ENCODE measurements around the gene ATG10.

DNA sequence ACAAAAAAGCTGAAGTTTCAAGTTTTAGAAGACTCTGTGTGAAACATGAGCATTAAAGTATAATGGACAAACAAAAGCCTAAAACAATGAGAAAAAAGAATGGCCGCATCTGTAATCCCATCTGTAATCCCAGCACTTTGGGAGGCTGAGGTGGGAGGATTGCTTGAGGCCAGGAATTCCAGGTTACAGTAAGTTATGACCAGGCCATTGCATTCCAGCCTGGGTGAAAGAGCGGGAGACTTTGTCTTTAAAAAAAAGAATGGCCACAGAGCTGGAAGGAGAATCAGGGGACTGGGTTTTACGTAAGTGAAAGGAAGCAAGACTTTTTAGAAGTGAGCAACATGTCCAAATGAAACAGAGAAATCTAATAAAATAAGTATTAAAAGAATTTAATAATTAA is 2.6 kb upstream of the ATG10 start:
- TF ChIP-seq, protein P1, sequence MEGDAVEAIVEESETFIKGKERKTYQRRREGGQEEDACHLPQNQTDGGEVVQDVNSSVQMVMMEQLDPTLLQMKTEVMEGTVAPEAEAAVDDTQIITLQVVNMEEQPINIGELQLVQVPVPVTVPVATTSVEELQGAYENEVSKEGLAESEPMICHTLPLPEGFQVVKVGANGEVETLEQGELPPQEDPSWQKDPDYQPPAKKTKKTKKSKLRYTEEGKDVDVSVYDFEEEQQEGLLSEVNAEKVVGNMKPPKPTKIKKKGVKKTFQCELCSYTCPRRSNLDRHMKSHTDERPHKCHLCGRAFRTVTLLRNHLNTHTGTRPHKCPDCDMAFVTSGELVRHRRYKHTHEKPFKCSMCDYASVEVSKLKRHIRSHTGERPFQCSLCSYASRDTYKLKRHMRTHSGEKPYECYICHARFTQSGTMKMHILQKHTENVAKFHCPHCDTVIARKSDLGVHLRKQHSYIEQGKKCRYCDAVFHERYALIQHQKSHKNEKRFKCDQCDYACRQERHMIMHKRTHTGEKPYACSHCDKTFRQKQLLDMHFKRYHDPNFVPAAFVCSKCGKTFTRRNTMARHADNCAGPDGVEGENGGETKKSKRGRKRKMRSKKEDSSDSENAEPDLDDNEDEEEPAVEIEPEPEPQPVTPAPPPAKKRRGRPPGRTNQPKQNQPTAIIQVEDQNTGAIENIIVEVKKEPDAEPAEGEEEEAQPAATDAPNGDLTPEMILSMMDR (IDR thresholded peaks at IDR 0.05), result no peak
- TF ChIP-seq POLR2A (IDR thresholded peaks at IDR 0.05), result no peak

Data from suprapubic skin (tissue), 3 donors.